ENCODE results near the gene FAM171A2. TPM values are rescaled to one million over a fixed set of nuclear protein-coding genes. Genes with fewer than 3 reads are reported as not detected.

Gene FAM171A2
- polyA plus RNA-seq, 3 donors: not detected

- no peak overlapping the region for H3K27ac Mint-ChIP-seq
- Histone ChIP-seq H4K20me1 (ENCODE audit: insufficient read depth, low read length) (no peaks in the 10 kb centered on the region), H3K36me3 (replicated peaks in 1 of 2; ENCODE audit: control insufficient read depth in 1 of 2, insufficient read depth in 2 of 2, low read length in 2 of 2) (no peaks in the 10 kb centered on the region), H3K4me3 (replicated peaks in 1 of 3; ENCODE audit: low read depth in 2 of 3, low read length in 3 of 3) (no peak overlapping the region), H2AFZ (ENCODE audit: insufficient read depth, low read depth, low read length, poor library complexity, severe bottlenecking) (no peak overlapping the region), H3K4me1 (ENCODE audit: control insufficient read depth in 1 of 2, insufficient read depth in 2 of 2, low read length in 2 of 2) (peaks cover 14 to 16% of the 10 kb centered on the region in 2 donors), H3K9me3 (replicated peaks in 1 of 2; ENCODE audit: control insufficient read depth in 1 of 2, insufficient read depth in 1 of 2, low read length in 2 of 2) (no peaks in the 10 kb centered on the region), H3K4me2 (replicated peaks; ENCODE audit: extremely low read depth, low read length, poor library complexity, severe bottlenecking) (no peak overlapping the region), H3K9ac (ENCODE audit: insufficient read depth, low read length, poor library complexity, severe bottlenecking) (no peak overlapping the region), H3K79me2 (ENCODE audit: insufficient read depth, low read length) (no peaks in the 10 kb centered on the region), H3K27me3 (ENCODE audit: control insufficient read depth in 2 of 2, insufficient read depth in 2 of 2, low read length in 2 of 2) (peaks cover 3 to 35% of the 10 kb centered on the region in 2 donors), H3K27ac (ENCODE audit: low read depth in 1 of 2, low read length in 2 of 2) (no peak overlapping the region)
- peaks cover 35 to 52% (median 36%) of the 10 kb centered on the region in 3 donors for H3K27me3 Mint-ChIP-seq (ENCODE audit: low read depth in 3 of 3)
- WGBS (ENCODE audit: insufficient coverage): 92% methylated on average over 5 of the region's 6 CpGs
- intact Hi-C loops (cut with micrococcal nuclease): no loop called here
- H3K36me3 Mint-ChIP-seq: peaks cover 0 to 4% of the 10 kb centered on the region in 2 donors
- no peak for TF ChIP-seq CTCF (IDR thresholded peaks at IDR 0.05)
- H3K4me3 Mint-ChIP-seq: peak overlapping the region in 1 of 2 donors; percentile 32
- peaks cover 0 to 2% (median 0%) of the 10 kb centered on the region in 7 donors for H3K9me3 Mint-ChIP-seq
- H3K4me1 Mint-ChIP-seq: peaks cover 17% of the 10 kb centered on the region
- DNase-seq: no peak
Measured at GRCh38 chr17:44382917-44383316, 19.3 kb upstream of the FAM171A2 start.

- Histone ChIP-seq H3K4me1 (ENCODE audit: control insufficient read depth in 1 of 2, insufficient read depth in 2 of 2, low read length in 2 of 2) (peaks cover 14 to 16% of the 10 kb centered on the region in 2 donors), H3K4me2 (replicated peaks; ENCODE audit: extremely low read depth, low read length, poor library complexity, severe bottlenecking) (no peak overlapping the region), H3K27me3 (ENCODE audit: control insufficient read depth in 2 of 2, insufficient read depth in 2 of 2, low read length in 2 of 2) (peaks cover 3 to 33% of the 10 kb centered on the region in 2 donors), H3K27ac (ENCODE audit: low read depth in 1 of 2, low read length in 2 of 2) (no peak overlapping the region), H4K20me1 (ENCODE audit: insufficient read depth, low read length) (no peaks in the 10 kb centered on the region), H2AFZ (ENCODE audit: insufficient read depth, low read depth, low read length, poor library complexity, severe bottlenecking) (no peak overlapping the region), H3K79me2 (ENCODE audit: insufficient read depth, low read length) (no peaks in the 10 kb centered on the region), H3K9ac (ENCODE audit: insufficient read depth, low read length, poor library complexity, severe bottlenecking) (no peak overlapping the region), H3K36me3 (replicated peaks in 1 of 2; ENCODE audit: control insufficient read depth in 1 of 2, insufficient read depth in 2 of 2, low read length in 2 of 2) (no peaks in the 10 kb centered on the region), H3K4me3 (replicated peaks in 1 of 3; ENCODE audit: low read depth in 2 of 3, low read length in 3 of 3) (no peak overlapping the region), H3K9me3 (replicated peaks in 1 of 2; ENCODE audit: control insufficient read depth in 1 of 2, insufficient read depth in 1 of 2, low read length in 2 of 2) (no peaks in the 10 kb centered on the region)
- intact Hi-C loops (cut with micrococcal nuclease): no loop called here
- no peak overlapping the region for H3K27ac Mint-ChIP-seq
- H3K9me3 Mint-ChIP-seq: peaks cover 0 to 2% (median 0%) of the 10 kb centered on the region in 7 donors
- TF ChIP-seq CTCF (IDR thresholded peaks at IDR 0.05): no peak
- H3K4me3 Mint-ChIP-seq: peak overlapping the region in 1 of 2 donors; percentile 1
- DNase-seq: no peak
- WGBS (ENCODE audit: insufficient coverage): 62% methylated on average over 4 of the region's 4 CpGs
- H3K4me1 Mint-ChIP-seq: peaks cover 15% of the 10 kb centered on the region
- peaks cover 0 to 4% of the 10 kb centered on the region in 2 donors for H3K36me3 Mint-ChIP-seq
- H3K27me3 Mint-ChIP-seq (ENCODE audit: low read depth in 3 of 3): peaks cover 28 to 48% (median 35%) of the 10 kb centered on the region in 3 donors
Measured at GRCh38 chr17:44381810-44382305, 18.2 kb upstream of the FAM171A2 start.

Data from CD14-positive monocyte (primary cell).